GM10248 (cell line): ENCODE measurements around the gene CAPZA3.
"Not testable (repeated sequence)": the region's sequence is repeated elsewhere in the genome, so short reads cannot be mapped to it uniquely, and the experiment has no call there.

Source experiments
- CTCF ChIA-PET: fragments of 300-600 bp; sonication (Branson Sonifier 250); formaldehyde crosslinking; extraction: SDS; loops from one replicate; lab custom pipeline; 2021; ENCODE audit warnings: antibody characterized with exemption; lab: Yijun Ruan, JAX
- POLR2A ChIA-PET: fragments of 350-650 bp; sonication (Branson Sonifier 250); formaldehyde crosslinking; extraction: SDS; loops from one replicate; lab custom pipeline; 2020; ENCODE audit warnings: antibody characterized with exemption; lab: Yijun Ruan, JAX
- DNase-seq: peaks from one replicate; pipeline ENCODE4 v3.0.0; 2012; ENCODE audit errors: extremely low spot score
- CTCF ChIP-seq: IDR thresholded peaks from 2 replicates; pipeline ENCODE4 v1.5.1; 2012; ENCODE audit warnings: mild to moderate bottlenecking, low read depth; ENCODE audit errors: extremely low read depth, missing control alignments, control extremely low read depth

The CAPZA3 gene

GRCh38 chr12:18737819-18738218 is at the start of gene CAPZA3, which contains the start of gene PLCZ1:
CAPZA3 (plus strand) TSS chr12:18738119; CDS start chr12:18738269, 150 bp downstream.
PLCZ1 (minus strand) TSS chr12:18738012; CDS start chr12:18737371, 641 bp downstream.
- no peak for TF ChIP-seq CTCF
- ChIA-PET POLR2A (no interaction called here), CTCF (interaction anchor here (1.4 kb wide), 1 partner anchor 36 kb away, joined by 3 read pairs; no protein-coding TSS in a partner anchor)
- DNase-seq: no peak

GRCh38 chr12:18689771-18690170 is 48.1 kb upstream of the CAPZA3 start:
- ChIA-PET POLR2A (no interaction called here), CTCF (interaction anchor here (1.5 to 2.4 kb wide), 3 partner anchors 11 to 16 kb away, joined by 4 to 6 read pairs (median 5); no protein-coding TSS in a partner anchor)
- no peak for DNase-seq
- no peak for TF ChIP-seq CTCF

GRCh38 chr12:18690653-18691052 is 47.3 kb upstream of the CAPZA3 start:
- no peak for TF ChIP-seq CTCF
- ChIA-PET POLR2A (no interaction called here), CTCF (interaction anchor here (2.4 kb wide), 1 partner anchor 17 kb away, joined by 6 read pairs; no protein-coding TSS in a partner anchor)
- no peak for DNase-seq

- DNase-seq, POLR2A ChIA-PET, CTCF ChIA-PET: not testable (repeated sequence)
These were observed 43.9 kb upstream of the CAPZA3 start for GRCh38 chr12:18693986-18694385.

GRCh38 chr12:18696971-18697602 is 40.8 kb upstream of the CAPZA3 start:
- TF ChIP-seq CTCF: no peak
- DNase-seq: no peak
- ChIA-PET POLR2A (no interaction called here), CTCF (no interaction called here)

- ChIA-PET POLR2A (no interaction called here), CTCF (no interaction called here)
- TF ChIP-seq CTCF: no peak
- no peak for DNase-seq
These were observed 37.6 kb upstream of the CAPZA3 start for GRCh38 chr12:18700271-18700670.

GRCh38 chr12:18703321-18703720 is 34.6 kb upstream of the CAPZA3 start:
- ChIA-PET POLR2A (no interaction called here), CTCF (no interaction called here)
- DNase-seq: no peak
- TF ChIP-seq CTCF: no peak
